Activated T-helper 1 cell treated with anti-CD3 and anti-CD28 coated beads, Interleukin-12 subunit alpha, Interleukin-12 subunit beta, Interleukin-2, Interleukin-4 antibody, amounts not matched to agents 30 ng/mL and 10 ng/mL and 1 ng/mL, durations not matched to agents 14 hours and 24 hours and 36 hours (primary cell): ENCODE data around the gene FBXL7. TPM values are rescaled to one million over a fixed set of nuclear protein-coding genes. Genes with fewer than 3 reads are reported as not detected.

ENCODE experiments used
- DNase-seq: peaks from one replicate; pipeline ENCODE4 v3.0.0; 2021; ENCODE audit warnings: low spot score
- H3K27ac Mint-ChIP-seq: one replicate; pipeline ENCODE4 v1.8.0; 2021; ENCODE audit warnings: mild to moderate bottlenecking, mixed read lengths
- H3K27me3 Mint-ChIP-seq: one replicate; pipeline ENCODE4 v1.8.0; 2022; ENCODE audit warnings: mild to moderate bottlenecking, moderate library complexity, mixed read lengths; ENCODE audit not compliant: insufficient read depth
- H3K36me3 Mint-ChIP-seq: one replicate; pipeline ENCODE4 v1.8.0; 2021; ENCODE audit warnings: low read depth, mixed read lengths
- H3K4me1 Mint-ChIP-seq: one replicate; pipeline ENCODE4 v1.8.0; 2021; ENCODE audit warnings: low read depth, mixed read lengths
- H3K4me3 Mint-ChIP-seq: one replicate; pipeline ENCODE4 v1.8.0; 2021; ENCODE audit warnings: mild to moderate bottlenecking, moderate library complexity, mixed read lengths
- H3K9me3 Mint-ChIP-seq: one replicate; pipeline ENCODE4 v1.8.0; 2021; ENCODE audit warnings: mixed read lengths
- intact Hi-C: fragments of 100-400 bp; cut with micrococcal nuclease; formaldehyde crosslinking; loops from one replicate; pipeline ENCODE4 v1.15.1; 2024
- total RNA-seq: library from RNA; stranded (reverse); gene quantifications from 2 replicates; pipeline ENCODE4 v1.2.3, GENCODE V29; 2022

The FBXL7 gene
- total RNA-seq: not detected in 2 replicates

GRCh38 chr5:15499528-15500324 lies at the start of gene FBXL7:
FBXL7 (plus strand) TSS chr5:15500180.
- Mint-ChIP-seq H3K4me3 (no peak within 1 kb of the TSS), H3K4me1 (no peaks in the 10 kb centered on the region), H3K36me3 (no peaks in the 10 kb centered on the region), H3K9me3 (no peaks in the 10 kb centered on the region), H3K27me3 (peaks cover 27% of the 10 kb centered on the region), H3K27ac (no peak within 1 kb of the TSS)
- intact Hi-C loops: no loop called here
- no peak for DNase-seq

DNA sequence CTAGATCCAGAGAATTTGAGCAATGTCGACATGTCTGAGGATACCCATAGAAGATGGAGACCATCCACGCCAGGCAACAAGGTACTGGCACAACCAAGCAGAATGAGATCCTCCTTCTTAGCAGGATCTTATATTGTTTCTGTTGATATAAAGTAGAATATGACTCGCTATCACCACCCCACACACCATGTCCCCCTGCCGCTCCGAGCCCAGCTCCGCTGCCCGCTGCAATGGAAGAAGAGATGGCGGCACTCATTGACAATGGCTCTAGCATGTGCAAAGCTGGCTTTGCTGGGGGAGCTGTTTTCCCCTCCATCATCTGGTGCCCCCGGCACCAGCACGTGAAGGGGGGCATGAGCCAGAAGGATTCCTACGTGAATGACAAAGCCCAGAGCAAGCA lies 49.5 kb upstream of the FBXL7 start:
- no peaks in the 10 kb centered on the region for H3K4me1 Mint-ChIP-seq
- no peaks in the 10 kb centered on the region for H3K36me3 Mint-ChIP-seq
- DNase-seq: no peak
- no peak overlapping the region for H3K4me3 Mint-ChIP-seq
- no peak overlapping the region for H3K27ac Mint-ChIP-seq
- H3K9me3 Mint-ChIP-seq: peaks cover 19% of the 10 kb centered on the region
- H3K27me3 Mint-ChIP-seq: no peaks in the 10 kb centered on the region
- intact Hi-C loops: no loop called here

- no peak overlapping the region for H3K27ac Mint-ChIP-seq
- H3K27me3 Mint-ChIP-seq: no peaks in the 10 kb centered on the region
- no peaks in the 10 kb centered on the region for H3K36me3 Mint-ChIP-seq
- intact Hi-C loops: no loop called here
- H3K4me3 Mint-ChIP-seq: no peak overlapping the region
- H3K4me1 Mint-ChIP-seq: no peaks in the 10 kb centered on the region
- no peak for DNase-seq
- H3K9me3 Mint-ChIP-seq: peaks cover 19% of the 10 kb centered on the region
Measured at GRCh38 chr5:15450949-15451348, 49.0 kb upstream of the FBXL7 start.

DNA sequence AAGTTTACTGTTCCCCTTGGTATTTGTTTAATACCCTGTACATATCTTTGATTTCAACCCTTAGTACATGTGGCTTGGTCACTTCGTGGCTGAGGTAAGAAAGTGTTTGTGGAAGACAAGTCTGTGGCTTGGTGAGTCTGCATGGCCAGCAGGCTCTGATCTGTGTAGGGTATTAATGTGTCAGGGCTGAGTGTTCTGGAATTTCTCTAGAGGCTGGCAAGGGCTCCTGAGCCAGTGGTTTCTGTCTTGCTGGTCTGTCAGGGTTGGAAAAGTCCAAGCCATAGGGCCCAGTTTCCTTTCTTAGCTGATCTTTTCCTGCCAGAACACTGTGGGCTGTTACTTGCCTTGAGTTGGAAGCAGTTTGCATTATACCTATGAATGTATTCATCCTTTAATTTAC lies 48.0 kb upstream of the FBXL7 start:
- peaks cover 21% of the 10 kb centered on the region for H3K9me3 Mint-ChIP-seq
- intact Hi-C loops: no loop called here
- no peak for DNase-seq
- H3K36me3 Mint-ChIP-seq: no peaks in the 10 kb centered on the region
- no peaks in the 10 kb centered on the region for H3K4me1 Mint-ChIP-seq
- H3K4me3 Mint-ChIP-seq: no peak overlapping the region
- H3K27ac Mint-ChIP-seq: no peak overlapping the region
- no peaks in the 10 kb centered on the region for H3K27me3 Mint-ChIP-seq

- no peak for DNase-seq
- H3K4me3 Mint-ChIP-seq: no peak overlapping the region
- no peaks in the 10 kb centered on the region for H3K36me3 Mint-ChIP-seq
- H3K9me3 Mint-ChIP-seq: peaks cover 21% of the 10 kb centered on the region
- no peaks in the 10 kb centered on the region for H3K4me1 Mint-ChIP-seq
- intact Hi-C loops: no loop called here
- H3K27ac Mint-ChIP-seq: no peak overlapping the region
- no peaks in the 10 kb centered on the region for H3K27me3 Mint-ChIP-seq
Measured at GRCh38 chr5:15452781-15453180, 47.2 kb upstream of the FBXL7 start.

GRCh38 chr5:15459200-15459599 lies 40.8 kb upstream of the FBXL7 start:
- intact Hi-C loops: no loop called here
- DNase-seq: no peak

DNA sequence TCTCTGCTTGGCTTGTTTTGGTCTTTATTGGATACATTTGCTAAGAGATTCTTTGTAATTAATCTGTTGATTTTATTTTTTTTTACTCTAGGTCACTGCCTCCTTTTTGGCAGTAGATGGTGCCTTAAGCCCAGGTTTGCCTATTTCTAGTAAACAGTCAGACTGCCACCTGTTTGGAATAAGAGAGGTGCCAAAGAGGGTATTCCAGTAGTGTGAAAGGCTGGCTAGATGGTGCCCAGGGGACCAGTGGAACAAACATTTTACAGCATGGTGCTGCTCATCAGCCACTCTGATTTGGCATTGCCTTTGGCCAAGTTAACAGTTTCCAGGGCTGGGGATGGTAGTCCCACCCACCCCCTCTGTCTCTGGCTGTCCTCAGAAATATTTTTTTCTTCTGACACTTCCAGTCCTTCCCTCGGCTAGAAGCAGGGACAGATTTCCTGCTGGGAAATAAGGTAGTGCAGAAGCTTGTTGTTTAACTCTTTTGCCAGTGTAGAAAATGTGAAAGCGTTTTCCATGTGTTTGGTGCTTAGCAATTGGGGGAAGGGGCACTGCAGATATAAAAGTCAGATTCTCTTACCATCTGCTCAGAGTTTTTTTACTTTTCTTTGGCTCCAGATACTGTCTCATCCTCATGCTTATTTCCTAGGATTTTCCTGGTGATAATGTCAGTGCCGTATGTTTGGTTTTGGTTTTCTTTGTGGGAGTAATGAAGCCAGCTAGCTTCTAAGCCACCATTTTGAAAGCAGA lies 36.6 kb upstream of the FBXL7 start:
- Mint-ChIP-seq H3K27me3 (no peaks in the 10 kb centered on the region), H3K4me1 (no peaks in the 10 kb centered on the region), H3K27ac (no peak overlapping the region), H3K9me3 (no peaks in the 10 kb centered on the region), H3K36me3 (no peaks in the 10 kb centered on the region), H3K4me3 (no peak overlapping the region)
- no peak for DNase-seq
- intact Hi-C loops: no loop called here

More at GRCh38 chr5:15459200-15459599, 40.8 kb upstream of the FBXL7 start:
- peaks cover 3% of the 10 kb centered on the region for H3K9me3 Mint-ChIP-seq
- no peak overlapping the region for H3K4me3 Mint-ChIP-seq
- no peak overlapping the region for H3K27ac Mint-ChIP-seq
- H3K36me3 Mint-ChIP-seq: no peaks in the 10 kb centered on the region
- no peaks in the 10 kb centered on the region for H3K4me1 Mint-ChIP-seq
- no peaks in the 10 kb centered on the region for H3K27me3 Mint-ChIP-seq

- no peaks in the 10 kb centered on the region for H3K27me3 Mint-ChIP-seq
- peaks cover 11% of the 10 kb centered on the region for H3K9me3 Mint-ChIP-seq
- no peaks in the 10 kb centered on the region for H3K36me3 Mint-ChIP-seq
- no peaks in the 10 kb centered on the region for H3K4me1 Mint-ChIP-seq
- no peak for DNase-seq
- no peak overlapping the region for H3K27ac Mint-ChIP-seq
- H3K4me3 Mint-ChIP-seq: no peak overlapping the region
- intact Hi-C loops: no loop called here
Measured at GRCh38 chr5:15472116-15472515, 27.9 kb upstream of the FBXL7 start.

DNA sequence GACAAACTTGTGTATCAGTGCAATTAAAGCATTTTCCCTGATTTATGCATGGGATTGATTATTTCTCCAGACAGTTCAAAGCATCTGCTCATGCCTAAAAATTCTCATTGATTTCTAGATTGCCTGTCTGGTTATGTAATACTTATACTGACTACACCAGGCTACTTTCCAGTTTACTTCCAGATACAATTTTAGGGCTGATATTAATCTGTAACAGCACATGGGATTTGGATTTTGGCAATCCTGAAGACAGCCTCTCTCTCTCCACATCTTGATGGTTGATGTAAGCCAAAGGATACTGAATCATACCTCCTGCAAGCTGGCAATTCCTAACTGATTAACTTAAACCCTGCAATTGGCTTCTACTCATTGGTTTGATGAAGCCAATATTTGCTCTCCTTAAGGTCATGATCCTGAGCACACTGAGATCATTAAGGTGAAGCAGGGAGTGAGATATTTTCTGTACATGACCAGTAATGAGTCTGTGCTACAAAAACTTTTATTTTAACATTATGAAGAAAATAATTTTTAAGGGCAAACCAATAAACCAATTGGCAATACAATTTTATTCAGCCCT lies 25.7 kb upstream of the FBXL7 start:
- peaks cover 21% of the 10 kb centered on the region for H3K9me3 Mint-ChIP-seq
- intact Hi-C loops: no loop called here
- H3K27ac Mint-ChIP-seq: no peak overlapping the region
- no peaks in the 10 kb centered on the region for H3K36me3 Mint-ChIP-seq
- H3K4me3 Mint-ChIP-seq: no peak overlapping the region
- no peak for DNase-seq
- no peaks in the 10 kb centered on the region for H3K27me3 Mint-ChIP-seq
- no peaks in the 10 kb centered on the region for H3K4me1 Mint-ChIP-seq

DNA sequence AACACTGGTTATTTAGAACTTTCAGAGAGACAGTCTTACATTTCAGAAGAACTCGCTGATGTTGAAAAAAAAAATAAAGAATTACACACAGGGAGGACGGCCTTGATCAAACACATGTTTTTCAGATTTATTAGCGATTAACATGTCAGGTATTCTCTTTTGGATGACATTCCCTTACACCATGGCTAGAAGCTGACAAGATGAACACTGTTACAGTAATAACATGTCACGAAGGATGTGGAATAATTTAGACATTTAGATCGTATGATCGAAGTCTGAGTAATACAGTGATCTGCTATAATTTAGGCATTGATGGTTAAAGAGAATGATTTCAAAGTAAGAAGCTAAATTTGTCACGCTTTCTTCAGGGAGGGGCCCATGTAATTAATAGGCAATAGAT lies 24.6 kb upstream of the FBXL7 start:
- DNase-seq: no peak
- no peaks in the 10 kb centered on the region for H3K27me3 Mint-ChIP-seq
- peaks cover 16% of the 10 kb centered on the region for H3K9me3 Mint-ChIP-seq
- no peaks in the 10 kb centered on the region for H3K36me3 Mint-ChIP-seq
- no peak overlapping the region for H3K4me3 Mint-ChIP-seq
- H3K4me1 Mint-ChIP-seq: no peaks in the 10 kb centered on the region
- intact Hi-C loops: no loop called here
- no peak overlapping the region for H3K27ac Mint-ChIP-seq

DNA sequence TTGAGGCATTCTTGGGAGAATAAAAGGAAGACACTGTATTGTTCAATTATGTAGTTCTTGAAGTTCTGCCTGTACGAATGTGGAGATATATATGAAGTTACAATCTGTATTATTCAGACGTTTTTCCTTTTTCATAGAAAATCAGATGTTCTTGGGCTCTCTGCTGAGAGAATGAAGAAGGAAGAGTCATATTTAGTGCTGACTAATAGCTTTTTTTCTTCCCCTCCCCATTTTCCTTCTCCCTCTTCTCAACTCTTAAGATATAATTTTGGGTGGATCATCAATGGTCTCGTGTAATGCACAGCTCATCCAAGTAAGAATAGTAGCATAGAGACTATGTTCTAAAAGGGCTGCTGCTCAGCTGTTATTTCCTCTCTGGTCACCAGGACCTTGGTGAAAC lies 23.0 kb upstream of the FBXL7 start:
- H3K27me3 Mint-ChIP-seq: no peaks in the 10 kb centered on the region
- intact Hi-C loops: no loop called here
- H3K9me3 Mint-ChIP-seq: peaks cover 19% of the 10 kb centered on the region
- H3K4me3 Mint-ChIP-seq: no peak overlapping the region
- no peaks in the 10 kb centered on the region for H3K36me3 Mint-ChIP-seq
- H3K4me1 Mint-ChIP-seq: no peaks in the 10 kb centered on the region
- H3K27ac Mint-ChIP-seq: no peak overlapping the region
- DNase-seq: no peak

DNA sequence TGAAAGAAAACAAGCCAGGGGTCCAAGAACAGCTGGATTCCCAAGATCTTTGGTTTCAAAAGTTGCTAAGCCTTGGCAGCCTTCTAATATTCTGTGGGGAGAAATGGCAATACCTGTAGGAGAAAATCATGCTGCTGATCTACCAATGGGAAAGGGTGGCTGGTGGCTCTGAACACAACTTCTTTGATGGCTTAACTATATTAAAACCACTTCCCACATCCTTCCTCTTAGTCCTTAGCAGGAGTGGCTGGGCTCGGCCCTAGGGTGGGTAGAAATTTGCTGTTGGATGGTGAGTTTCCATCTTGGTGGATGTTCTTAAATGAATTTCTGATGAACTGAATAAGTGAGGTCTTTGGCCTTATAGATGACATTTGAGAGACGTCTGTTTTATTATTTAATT lies 19.5 kb upstream of the FBXL7 start:
- no peak overlapping the region for H3K27ac Mint-ChIP-seq
- H3K4me3 Mint-ChIP-seq: no peak overlapping the region
- no peak for DNase-seq
- no peaks in the 10 kb centered on the region for H3K36me3 Mint-ChIP-seq
- H3K4me1 Mint-ChIP-seq: no peaks in the 10 kb centered on the region
- H3K9me3 Mint-ChIP-seq: peaks cover 14% of the 10 kb centered on the region
- no peaks in the 10 kb centered on the region for H3K27me3 Mint-ChIP-seq
- intact Hi-C loops: no loop called here

- Mint-ChIP-seq H3K27me3 (no peaks in the 10 kb centered on the region), H3K4me1 (no peaks in the 10 kb centered on the region), H3K4me3 (no peak overlapping the region)
Measured at GRCh38 chr5:15483351-15484097, 16.5 kb upstream of the FBXL7 start.

More at GRCh38 chr5:15483351-15484097, 16.5 kb upstream of the FBXL7 start:
- Mint-ChIP-seq H3K36me3 (no peaks in the 10 kb centered on the region), H3K27ac (no peak overlapping the region), H3K9me3 (peaks cover 9% of the 10 kb centered on the region)
- no peak for DNase-seq
- intact Hi-C loops: no loop called here
